ENCODE results near the gene MPHOSPH6.
A peak's percentile ranks its signal among the peaks of the same experiment; 100 is the strongest.

Gene MPHOSPH6

DNA sequence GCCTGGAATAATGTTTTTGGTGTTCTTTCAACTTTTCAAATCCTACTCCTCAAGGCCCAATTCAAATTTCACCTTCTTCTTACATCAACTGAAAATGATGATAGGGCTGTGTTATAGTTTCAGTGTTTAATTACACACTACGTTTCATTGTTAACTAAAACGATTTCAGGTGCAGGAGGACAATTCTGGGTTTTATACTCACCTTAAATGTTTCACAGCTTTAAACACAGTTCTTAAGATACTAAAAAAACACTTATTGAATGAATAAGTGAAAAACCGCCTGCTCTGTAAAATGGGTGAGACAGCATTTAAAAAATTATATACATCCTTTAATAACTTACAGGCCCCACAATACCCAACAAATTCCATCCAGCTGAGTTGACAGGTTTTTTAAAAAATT lies 6.2 kb upstream of the MPHOSPH6 start:
- Histone ChIP-seq H3K79me2 (ENCODE audit: control insufficient read depth, insufficient read depth, low read length, unreplicated experiment) (no peaks in the 10 kb centered on the region), H3K27me3 (ENCODE audit: insufficient read depth, low read length) (peaks cover 13% of the 10 kb centered on the region; the same call in 1 of the 2 replicates), H2AFZ (ENCODE audit: low read length, unreplicated experiment) (no peak overlapping the region), H3K4me1 (ENCODE audit: control insufficient read depth, insufficient read depth, low read length, unreplicated experiment) (no peaks in the 10 kb centered on the region), H3K27ac (ENCODE audit: low read depth, low read length) (no peak overlapping the region), H3K36me3 (ENCODE audit: insufficient read depth, low read length) (no peaks in the 10 kb centered on the region), H3K4me3 (ENCODE audit: low read depth, low read length) (no peak overlapping the region)

GRCh38 chr16:82175627-82176026 lies 5.6 kb upstream of the MPHOSPH6 start:
- Histone ChIP-seq H3K4me3 (ENCODE audit: low read depth, low read length) (no peak overlapping the region), H3K27me3 (ENCODE audit: insufficient read depth, low read length) (peaks cover 13% of the 10 kb centered on the region; the same call in 1 of the 2 replicates), H2AFZ (ENCODE audit: low read length, unreplicated experiment) (no peak overlapping the region), H3K27ac (ENCODE audit: low read depth, low read length) (no peak overlapping the region), H3K4me1 (ENCODE audit: control insufficient read depth, insufficient read depth, low read length, unreplicated experiment) (no peaks in the 10 kb centered on the region), H3K36me3 (ENCODE audit: insufficient read depth, low read length) (no peaks in the 10 kb centered on the region), H3K79me2 (ENCODE audit: control insufficient read depth, insufficient read depth, low read length, unreplicated experiment) (no peaks in the 10 kb centered on the region)

DNA sequence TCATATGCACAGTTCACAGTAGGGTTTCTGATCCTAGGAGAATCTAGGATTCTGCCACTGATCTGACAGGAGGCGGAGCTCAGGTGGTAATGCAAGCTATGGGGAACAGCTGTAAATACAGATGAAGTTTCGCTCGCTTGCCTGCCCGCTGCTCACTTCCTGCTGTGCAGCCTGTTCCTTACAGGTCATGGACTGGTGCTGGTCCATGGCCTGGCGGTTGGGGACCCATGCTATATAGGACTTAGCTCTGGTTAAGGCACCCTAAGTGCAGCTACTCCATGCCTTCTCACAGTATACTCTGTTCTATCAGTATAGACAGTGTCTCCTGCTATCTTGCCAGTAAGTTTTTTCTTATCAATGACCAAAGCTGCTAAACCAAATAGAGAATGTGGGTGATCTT lies 2.4 kb downstream of the MPHOSPH6 start:
- Histone ChIP-seq H3K27ac (ENCODE audit: low read depth, low read length) (no peak overlapping the region), H2AFZ (ENCODE audit: low read length, unreplicated experiment) (no peak overlapping the region), H3K79me2 (ENCODE audit: control insufficient read depth, insufficient read depth, low read length, unreplicated experiment) (peaks cover 38% of the 10 kb centered on the region), H3K4me3 (ENCODE audit: low read depth, low read length) (no peak overlapping the region), H3K36me3 (ENCODE audit: insufficient read depth, low read length) (peaks cover 26% of the 10 kb centered on the region), H3K27me3 (ENCODE audit: insufficient read depth, low read length) (no peaks in the 10 kb centered on the region), H3K4me1 (ENCODE audit: control insufficient read depth, insufficient read depth, low read length, unreplicated experiment) (peaks cover 12% of the 10 kb centered on the region)

- Histone ChIP-seq H3K27ac (ENCODE audit: low read depth, low read length) (no peak overlapping the region), H3K4me1 (ENCODE audit: control insufficient read depth, insufficient read depth, low read length, unreplicated experiment) (peaks cover 9% of the 10 kb centered on the region), H3K36me3 (ENCODE audit: insufficient read depth, low read length) (peaks cover 20% of the 10 kb centered on the region), H3K79me2 (ENCODE audit: control insufficient read depth, insufficient read depth, low read length, unreplicated experiment) (peaks cover 11% of the 10 kb centered on the region), H3K4me3 (ENCODE audit: low read depth, low read length) (no peak overlapping the region), H3K27me3 (ENCODE audit: insufficient read depth, low read length) (no peaks in the 10 kb centered on the region), H2AFZ (ENCODE audit: low read length, unreplicated experiment) (no peak overlapping the region)
These were observed 9.8 kb downstream of the MPHOSPH6 start for GRCh38 chr16:82160226-82160625.

GRCh38 chr16:82157836-82158235 lies 12.2 kb downstream of the MPHOSPH6 start:
- Histone ChIP-seq H3K79me2 (ENCODE audit: control insufficient read depth, insufficient read depth, low read length, unreplicated experiment) (peaks cover 11% of the 10 kb centered on the region), H3K4me1 (ENCODE audit: control insufficient read depth, insufficient read depth, low read length, unreplicated experiment) (peaks cover 9% of the 10 kb centered on the region), H2AFZ (ENCODE audit: low read length, unreplicated experiment) (no peak overlapping the region), H3K4me3 (ENCODE audit: low read depth, low read length) (no peak overlapping the region), H3K27ac (ENCODE audit: low read depth, low read length) (peak overlapping the region; percentile 32), H3K27me3 (ENCODE audit: insufficient read depth, low read length) (no peaks in the 10 kb centered on the region), H3K36me3 (ENCODE audit: insufficient read depth, low read length) (peaks cover 16% of the 10 kb centered on the region)

GRCh38 chr16:82157534-82157812 lies 12.6 kb downstream of the MPHOSPH6 start:
- peaks cover 14% of the 10 kb centered on the region for H3K36me3 ChIP-seq (ENCODE audit: insufficient read depth, low read length)
- no peaks in the 10 kb centered on the region for H3K27me3 ChIP-seq (ENCODE audit: insufficient read depth, low read length)
- peak overlapping the region; percentile 32 for H3K27ac ChIP-seq (ENCODE audit: low read depth, low read length)
- peaks cover 11% of the 10 kb centered on the region for H3K79me2 ChIP-seq (ENCODE audit: control insufficient read depth, insufficient read depth, low read length, unreplicated experiment)
- H2AFZ ChIP-seq (ENCODE audit: low read length, unreplicated experiment), result no peak overlapping the region
- H3K4me3 ChIP-seq (ENCODE audit: low read depth, low read length), result no peak overlapping the region
- peaks cover 9% of the 10 kb centered on the region for H3K4me1 ChIP-seq (ENCODE audit: control insufficient read depth, insufficient read depth, low read length, unreplicated experiment)

DNA sequence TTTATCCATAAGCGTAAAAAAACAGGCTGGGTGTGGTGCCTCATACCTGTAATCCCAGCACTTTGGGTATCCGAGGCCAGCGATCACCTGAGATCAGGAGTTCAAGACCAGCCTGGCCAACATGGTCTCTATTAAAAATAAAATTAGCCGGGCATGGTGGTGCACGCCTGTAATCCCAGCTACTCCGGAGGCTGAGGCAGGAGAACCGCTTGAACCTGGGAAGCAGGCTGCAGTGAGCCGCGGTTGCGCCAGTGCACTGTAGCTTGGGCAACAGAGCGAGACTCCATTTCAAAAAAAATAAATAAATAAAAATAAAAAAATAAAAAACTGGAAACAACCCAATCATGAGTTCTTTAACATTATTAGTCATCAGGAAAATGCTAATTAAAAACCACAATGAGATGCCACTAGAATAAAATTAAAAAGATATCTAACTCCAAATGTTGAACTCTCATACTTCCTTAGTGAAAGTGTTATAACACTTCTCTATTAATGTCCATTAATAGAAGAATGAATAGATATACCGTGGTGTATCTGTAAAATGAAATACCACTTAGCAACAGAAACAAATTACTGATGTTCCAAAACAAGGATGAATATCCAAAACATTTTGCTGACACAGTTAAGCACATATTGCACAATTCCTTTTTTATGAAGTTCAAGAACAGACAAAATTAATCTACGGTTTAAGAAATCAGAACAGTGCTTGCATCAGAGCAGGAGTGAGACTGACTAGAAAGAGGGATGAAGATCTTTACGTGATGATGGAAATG lies 13.1 kb downstream of the MPHOSPH6 start:
- peaks cover 9% of the 10 kb centered on the region for H3K36me3 ChIP-seq (ENCODE audit: insufficient read depth, low read length)
- peaks cover 11% of the 10 kb centered on the region for H3K79me2 ChIP-seq (ENCODE audit: control insufficient read depth, insufficient read depth, low read length, unreplicated experiment)
- H3K4me3 ChIP-seq (ENCODE audit: low read depth, low read length), result no peak overlapping the region
- peak overlapping the region; percentile 32 for H3K27ac ChIP-seq (ENCODE audit: low read depth, low read length)
- H3K27me3 ChIP-seq (ENCODE audit: insufficient read depth, low read length), result no peaks in the 10 kb centered on the region
- H2AFZ ChIP-seq (ENCODE audit: low read length, unreplicated experiment), result no peak overlapping the region
- peaks cover 9% of the 10 kb centered on the region for H3K4me1 ChIP-seq (ENCODE audit: control insufficient read depth, insufficient read depth, low read length, unreplicated experiment)

DNA sequence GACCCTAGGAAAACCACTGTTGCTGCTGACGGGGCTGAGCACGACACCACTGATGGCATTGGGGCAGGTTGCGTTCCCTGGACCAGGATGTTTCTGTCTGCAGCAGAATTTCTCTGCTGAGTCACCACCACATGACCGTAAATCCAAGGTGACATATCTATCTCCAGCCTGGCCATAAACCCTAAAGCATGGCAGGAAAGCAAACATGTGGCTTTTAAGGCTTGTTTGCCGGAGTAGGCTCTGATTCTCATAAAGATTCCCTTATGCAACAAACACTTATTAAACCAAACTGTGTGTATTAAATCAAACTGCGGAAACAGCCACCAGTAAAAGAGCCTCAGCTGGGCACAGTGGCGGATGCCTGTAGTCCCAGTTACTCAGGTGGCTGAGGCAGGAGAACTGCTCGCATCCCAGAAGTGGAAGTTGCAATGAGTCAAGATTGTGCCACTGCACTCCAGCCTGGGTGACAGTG lies 17.3 kb downstream of the MPHOSPH6 start:
- Histone ChIP-seq H2AFZ (ENCODE audit: low read length, unreplicated experiment) (no peak overlapping the region), H3K4me1 (ENCODE audit: control insufficient read depth, insufficient read depth, low read length, unreplicated experiment) (peaks cover 5% of the 10 kb centered on the region), H3K36me3 (ENCODE audit: insufficient read depth, low read length) (peaks cover 11% of the 10 kb centered on the region), H3K79me2 (ENCODE audit: control insufficient read depth, insufficient read depth, low read length, unreplicated experiment) (peaks cover 9% of the 10 kb centered on the region), H3K27me3 (ENCODE audit: insufficient read depth, low read length) (no peaks in the 10 kb centered on the region), H3K4me3 (ENCODE audit: low read depth, low read length) (no peak overlapping the region), H3K27ac (ENCODE audit: low read depth, low read length) (no peak overlapping the region)

GRCh38 chr16:82152196-82152595 lies 17.8 kb downstream of the MPHOSPH6 start:
- Histone ChIP-seq H3K36me3 (ENCODE audit: insufficient read depth, low read length) (peaks cover 16% of the 10 kb centered on the region), H3K4me3 (ENCODE audit: low read depth, low read length) (no peak overlapping the region), H3K27ac (ENCODE audit: low read depth, low read length) (no peak overlapping the region), H3K4me1 (ENCODE audit: control insufficient read depth, insufficient read depth, low read length, unreplicated experiment) (peaks cover under 1% of the 10 kb centered on the region), H2AFZ (ENCODE audit: low read length, unreplicated experiment) (no peak overlapping the region), H3K79me2 (ENCODE audit: control insufficient read depth, insufficient read depth, low read length, unreplicated experiment) (peaks cover 8% of the 10 kb centered on the region), H3K27me3 (ENCODE audit: insufficient read depth, low read length) (no peaks in the 10 kb centered on the region)

DNA sequence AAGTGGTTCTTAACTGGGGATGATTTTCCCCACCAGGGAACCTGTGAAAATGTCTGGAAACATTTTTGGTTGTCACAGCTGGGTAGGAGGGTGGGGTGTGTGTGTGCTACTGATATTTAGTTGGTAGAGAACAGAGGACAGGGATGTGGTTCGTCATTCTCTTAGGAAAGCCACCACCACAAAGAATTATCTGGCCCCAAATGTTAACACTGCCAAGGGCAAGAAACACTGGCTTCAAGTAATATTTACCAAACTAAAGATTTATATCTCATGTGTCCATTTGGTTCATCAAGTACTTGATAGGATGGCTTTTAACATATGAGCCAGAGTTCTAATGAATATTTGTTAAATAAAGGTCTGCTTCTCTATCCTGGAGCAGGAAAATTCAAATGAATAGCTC lies 19.5 kb downstream of the MPHOSPH6 start:
- H3K79me2 ChIP-seq (ENCODE audit: control insufficient read depth, insufficient read depth, low read length, unreplicated experiment), result no peaks in the 10 kb centered on the region
- no peak overlapping the region for H3K4me3 ChIP-seq (ENCODE audit: low read depth, low read length)
- no peak overlapping the region for H3K27ac ChIP-seq (ENCODE audit: low read depth, low read length)
- H3K36me3 ChIP-seq (ENCODE audit: insufficient read depth, low read length), result peaks cover 22% of the 10 kb centered on the region
- H3K4me1 ChIP-seq (ENCODE audit: control insufficient read depth, insufficient read depth, low read length, unreplicated experiment), result no peaks in the 10 kb centered on the region
- no peak overlapping the region for H2AFZ ChIP-seq (ENCODE audit: low read length, unreplicated experiment)
- H3K27me3 ChIP-seq (ENCODE audit: insufficient read depth, low read length), result no peaks in the 10 kb centered on the region

DNA sequence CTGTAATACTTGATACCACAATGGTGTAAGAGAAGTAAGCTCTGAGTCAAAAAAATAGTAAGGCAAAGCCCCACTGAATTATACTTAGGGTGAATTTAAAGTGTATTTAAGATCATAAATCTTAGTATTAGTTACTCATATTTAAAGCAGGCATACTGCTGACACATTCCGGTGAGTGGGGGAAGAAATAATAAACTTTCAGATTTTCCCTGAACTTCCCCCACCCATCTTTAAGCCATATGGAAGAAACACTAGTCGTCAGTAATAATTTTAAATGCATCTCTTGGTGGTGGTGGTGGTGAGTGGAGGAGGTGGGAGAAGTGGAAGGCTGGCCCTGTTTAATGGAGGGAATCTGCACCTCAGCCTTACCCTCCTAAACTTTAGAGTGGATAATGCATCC lies 20.5 kb downstream of the MPHOSPH6 start:
- no peaks in the 10 kb centered on the region for H3K27me3 ChIP-seq (ENCODE audit: insufficient read depth, low read length)
- no peaks in the 10 kb centered on the region for H3K4me1 ChIP-seq (ENCODE audit: control insufficient read depth, insufficient read depth, low read length, unreplicated experiment)
- peaks cover 20% of the 10 kb centered on the region for H3K36me3 ChIP-seq (ENCODE audit: insufficient read depth, low read length)
- no peak overlapping the region for H2AFZ ChIP-seq (ENCODE audit: low read length, unreplicated experiment)
- no peak overlapping the region for H3K4me3 ChIP-seq (ENCODE audit: low read depth, low read length)
- no peaks in the 10 kb centered on the region for H3K79me2 ChIP-seq (ENCODE audit: control insufficient read depth, insufficient read depth, low read length, unreplicated experiment)
- H3K27ac ChIP-seq (ENCODE audit: low read depth, low read length), result no peak overlapping the region

Measured in ACC112 (cell line).